OCI-LY7 (cell line): Measurements from ENCODE around the gene SRGAP2.
"Not testable (repeated sequence)": the region's sequence is repeated elsewhere in the genome, so short reads cannot be mapped to it uniquely, and the experiment has no call there.

Experiments used
- CTCF ChIP-seq: fragments of 200-600 bp; sonication (generic); conservative IDR thresholded peaks from 2 replicates; pipeline ENCODE4 v1.5.1; 2014; ENCODE audit warnings: mild to moderate bottlenecking, antibody characterized with exemption, low read length, moderate library complexity, mixed read lengths
- EZH2phosphoT487 ChIP-seq: fragments of 200-600 bp; sonication (generic); IDR thresholded peaks from 2 replicates; pipeline ENCODE4 v1.6.1; 2018; ENCODE audit warnings: low read depth, borderline replicate concordance, mild to moderate bottlenecking, mixed run types, antibody characterized with exemption, low read length, moderate library complexity, mixed read lengths

- TF ChIP-seq CTCF, EZH2phosphoT487: not testable (repeated sequence)
Observed at GRCh38 chr1:206205569-206205968, 2.2 kb downstream of the SRGAP2 start.
